SH-SY5Y (cell line): ENCODE results near the gene CRAT.

Source experiments
- GATA2 ChIP-seq: IDR thresholded peaks from 2 replicates; pipeline ENCODE4 v1.6.1; 2011; ENCODE audit warnings: mild to moderate bottlenecking, low read depth, low read length
- GATA3 ChIP-seq: IDR thresholded peaks from 2 replicates; pipeline ENCODE4 v1.6.1; 2011; ENCODE audit warnings: low read depth, mild to moderate bottlenecking, low read length, moderate library complexity

- no peak for TF ChIP-seq GATA2
- TF ChIP-seq GATA3: no peak
Observed at GRCh38 chr9:129136446-129137035, 25.9 kb upstream of the CRAT start.
